ENCODE data around the gene CCDC85C. TPM values are rescaled to one million over a fixed set of nuclear protein-coding genes. Genes with fewer than 3 reads are reported as not detected.

The CCDC85C gene
- total RNA-seq, 2 experiments from 2014 or later, result 5.8 to 7.5 TPM

GRCh38 chr14:99545586-99545985, 58.4 kb downstream of the CCDC85C start:
- ATAC-seq (ENCODE audit: poor library complexity), result no peak
- Mint-ChIP-seq H3K4me3 (no peak overlapping the region), H3K36me3 (ENCODE audit: low read depth) (no peaks in the 10 kb centered on the region), H3K27me3 (no peaks in the 10 kb centered on the region), H3K9me3 (no peaks in the 10 kb centered on the region), H3K4me1 (ENCODE audit: low read depth) (peaks cover 5% of the 10 kb centered on the region), H3K27ac (no peak overlapping the region)
- Histone ChIP-seq H3K36me3 (ENCODE audit: insufficient read depth, low read length) (no peaks in the 10 kb centered on the region), H3K4me3 (ENCODE audit: low read length) (no peak overlapping the region), H3K27me3 (ENCODE audit: control insufficient read depth in 1 of 2, insufficient read depth in 2 of 2, low read length in 2 of 2) (no peaks in the 10 kb centered on the region), H3K27ac (ENCODE audit: low read depth in 1 of 2, low read length in 2 of 2) (no peak overlapping the region), H3K4me1 (ENCODE audit: insufficient read depth, low read length) (peaks cover 5% of the 10 kb centered on the region), H3K9me3 (ENCODE audit: control insufficient read depth in 1 of 2, insufficient read depth in 1 of 2, low read length in 2 of 2) (no peaks in the 10 kb centered on the region)
- intact Hi-C loops (cut with DNase I, micrococcal nuclease), result no loop called here
- no peak for TF ChIP-seq CTCF (IDR thresholded peaks at IDR 0.05)
- DNase-seq, result no peak
- CTCF ChIA-PET, result no interaction called here
- POLR2A ChIA-PET, result no interaction called here

- Mint-ChIP-seq H3K9me3 (no peaks in the 10 kb centered on the region), H3K36me3 (ENCODE audit: low read depth) (no peaks in the 10 kb centered on the region), H3K27me3 (no peaks in the 10 kb centered on the region), H3K27ac (no peak overlapping the region), H3K4me3 (no peak overlapping the region), H3K4me1 (ENCODE audit: low read depth) (peaks cover 5% of the 10 kb centered on the region)
- ATAC-seq (ENCODE audit: poor library complexity), result no peak
- no peaks in the 10 kb centered on the region for H3K27me3 ChIP-seq (ENCODE audit: control insufficient read depth in 1 of 2, insufficient read depth in 2 of 2, low read length in 2 of 2)
- H3K27ac ChIP-seq (ENCODE audit: low read depth in 1 of 2, low read length in 2 of 2), result no peak overlapping the region
- no peak overlapping the region for H3K4me3 ChIP-seq (ENCODE audit: low read length)
- POLR2A ChIA-PET, result no interaction called here
- no peak for DNase-seq
- H3K4me1 ChIP-seq (ENCODE audit: insufficient read depth, low read length), result peaks cover 5% of the 10 kb centered on the region
- no peaks in the 10 kb centered on the region for H3K36me3 ChIP-seq (ENCODE audit: insufficient read depth, low read length)
- CTCF ChIA-PET, result no interaction called here
- no peak for TF ChIP-seq CTCF (IDR thresholded peaks at IDR 0.05)
- intact Hi-C loops (cut with DNase I, micrococcal nuclease), result no loop called here
- no peaks in the 10 kb centered on the region for H3K9me3 ChIP-seq (ENCODE audit: control insufficient read depth in 1 of 2, insufficient read depth in 1 of 2, low read length in 2 of 2)
Observed at GRCh38 chr14:99544991-99545390, 59.0 kb downstream of the CCDC85C start.

- no peak overlapping the region for H3K27ac Mint-ChIP-seq
- H3K36me3 Mint-ChIP-seq (ENCODE audit: low read depth), result no peaks in the 10 kb centered on the region
- intact Hi-C loops (cut with DNase I, micrococcal nuclease), result no loop called here
- Histone ChIP-seq H3K27me3 (ENCODE audit: control insufficient read depth in 1 of 2, insufficient read depth in 2 of 2, low read length in 2 of 2) (no peaks in the 10 kb centered on the region), H3K27ac (ENCODE audit: low read depth in 1 of 2, low read length in 2 of 2) (no peak overlapping the region), H3K36me3 (ENCODE audit: insufficient read depth, low read length) (no peaks in the 10 kb centered on the region), H3K9me3 (ENCODE audit: control insufficient read depth in 1 of 2, insufficient read depth in 1 of 2, low read length in 2 of 2) (no peaks in the 10 kb centered on the region), H3K4me1 (ENCODE audit: insufficient read depth, low read length) (peaks cover 5% of the 10 kb centered on the region), H3K4me3 (ENCODE audit: low read length) (no peak overlapping the region)
- H3K4me3 Mint-ChIP-seq, result no peak overlapping the region
- TF ChIP-seq CTCF (IDR thresholded peaks at IDR 0.05), result no peak
- no peak for ATAC-seq (ENCODE audit: poor library complexity)
- DNase-seq, result no peak
- ChIA-PET POLR2A (no interaction called here), CTCF (no interaction called here)
- H3K27me3 Mint-ChIP-seq, result no peaks in the 10 kb centered on the region
- peaks cover 5% of the 10 kb centered on the region for H3K4me1 Mint-ChIP-seq (ENCODE audit: low read depth)
- H3K9me3 Mint-ChIP-seq, result no peaks in the 10 kb centered on the region
Observed at GRCh38 chr14:99543985-99544384, 60.0 kb downstream of the CCDC85C start.
